GM12878 (cell line): ENCODE data around the gene LYRM4. TPM values are rescaled to one million over a fixed set of nuclear protein-coding genes. Genes with fewer than 3 reads are reported as not detected.

Experiments used
- ATAC-seq: fragments of 200-7000 bp; cut with Tn5 transposase; 3 replicates; pipeline ENCODE4 v1.9.1; 2020; ENCODE audit warnings: mild to moderate bottlenecking, moderate library complexity
- BruUV-seq: library from RNA; stranded (reverse); fragments of 400-500 nt; replicated peaks from 2 replicates; lab custom pipeline; 2021; lab: Mats Ljungman, UMichigan
- CTCF ChIA-PET: fragments of 300-600 bp; sonication (Branson Sonifier 250); formaldehyde crosslinking; extraction: SDS; loops from one replicate; lab custom pipeline; 2021; ENCODE audit warnings: inconsistent platforms; lab: Yijun Ruan, JAX
- POLR2A ChIA-PET: fragments of 350-600 bp; formaldehyde crosslinking; extraction: SDS; loops from one replicate; lab custom pipeline; 2021; ENCODE audit warnings: inconsistent platforms; lab: Charles Lee
- RAD21 ChIA-PET: fragments of 300-600 bp; sonication (Branson Sonifier 250); formaldehyde crosslinking; loops from one replicate; lab custom pipeline; 2023; ENCODE audit warnings: antibody characterized with exemption; ENCODE audit not compliant: unreplicated experiment; lab: Charles Lee
- SMC1A ChIA-PET: fragments of 300-600 bp; sonication (Branson Sonifier 250); formaldehyde crosslinking; loops from one replicate; lab custom pipeline; 2023; ENCODE audit not compliant: unreplicated experiment, uncharacterized antibody; lab: Charles Lee
- DNase-seq: peaks from one replicate; pipeline ENCODE4 v3.0.0-alpha.2; 2011; ENCODE audit warnings: low read depth, low spot score
- FAIRE-seq: peaks from 3 replicates; lab custom pipeline; 2011; peaks lifted over from hg19 to GRCh38; lab: Jason Lieb, UNC
- H2AFZ ChIP-seq: 2 replicates; pipeline ENCODE4 v1.6.0; 2011; ENCODE audit warnings: low read depth, low read length, control low read depth; ENCODE audit not compliant: control insufficient read depth
- H3K27ac ChIP-seq: 2 replicates; pipeline ENCODE4 v1.5.1; 2011; ENCODE audit warnings: control low read depth; ENCODE audit not compliant: control insufficient read depth, insufficient read depth
- H3K27me3 ChIP-seq, 2 experiments: replicated peaks in 1 of 2; 2 replicates each; pipeline versions ENCODE4 v1.6.0 to v1.6.1; 2011; ENCODE audit warnings: low read length in 1 of 2; ENCODE audit not compliant: control insufficient read depth in 2 of 2, insufficient read depth in 2 of 2
- H3K36me3 ChIP-seq, 2 experiments: 2 replicates each; pipeline ENCODE4 v1.5.1; 2011; ENCODE audit warnings: low read length in 1 of 2; ENCODE audit not compliant: control insufficient read depth in 2 of 2, insufficient read depth in 2 of 2
- H3K4me1 ChIP-seq: 2 replicates; pipeline ENCODE4 v1.6.1; 2011; ENCODE audit warnings: mild to moderate bottlenecking, low read length, moderate library complexity, mixed read lengths; ENCODE audit not compliant: control insufficient read depth, insufficient read depth
- H3K4me2 ChIP-seq: 2 replicates; pipeline ENCODE4 v1.6.0; 2011; ENCODE audit warnings: control low read depth; ENCODE audit not compliant: control insufficient read depth, insufficient read depth
- H3K4me3 ChIP-seq: fragments of 200-600 bp; sonication (generic); 2 replicates; pipeline ENCODE4 v1.5.1; 2016
- H3K79me2 ChIP-seq: 2 replicates; pipeline ENCODE4 v1.6.0; 2011; ENCODE audit warnings: low read length; ENCODE audit not compliant: control insufficient read depth, insufficient read depth
- H3K9ac ChIP-seq: 2 replicates; pipeline ENCODE4 v1.8.0; 2011; ENCODE audit warnings: low read length, control low read depth, mixed read lengths; ENCODE audit not compliant: control insufficient read depth, insufficient read depth
- H3K9me3 ChIP-seq: replicated peaks from 3 replicates; pipeline ENCODE4 v1.5.1; 2011; ENCODE audit warnings: mild to moderate bottlenecking, low read length; ENCODE audit not compliant: control insufficient read depth, insufficient read depth
- H4K20me1 ChIP-seq: 2 replicates; pipeline ENCODE4 v1.6.0; 2011; ENCODE audit not compliant: control insufficient read depth, insufficient read depth
- BHLHE40 ChIP-seq, 2 experiments: fragments of 450-650 bp in 1 of 2; IDR thresholded peaks; 2 replicates each; pipeline ENCODE4 v1.6.1; 2011 to 2017; ENCODE audit warnings: low read depth in 2 of 2, borderline replicate concordance in 1 of 2, improper control_type of control experiment in 1 of 2, low read length in 1 of 2, mild to moderate bottlenecking in 1 of 2
- BMI1 ChIP-seq: fragments of 450-650 bp; IDR thresholded peaks from 2 replicates; pipeline ENCODE4 v1.6.1; 2016; ENCODE audit warnings: mild to moderate bottlenecking, moderate library complexity, borderline replicate concordance
- CBX5 ChIP-seq: sonication (generic); IDR thresholded peaks from 2 replicates; pipeline ENCODE4 v1.6.1; 2016; ENCODE audit warnings: low read depth, moderate library complexity, mild to moderate bottlenecking, inconsistent platforms
- CREB1 ChIP-seq: IDR thresholded peaks from 2 replicates; pipeline ENCODE4 v1.6.1; 2012; ENCODE audit warnings: low read depth, mild to moderate bottlenecking, inconsistent platforms
- EGR1 ChIP-seq, 2 experiments: IDR thresholded peaks; 1 replicate in 1 of 2; 2 replicates in 1 of 2; pipeline ENCODE4 v1.6.1; 2011 to 2012; ENCODE audit warnings: low read depth in 2 of 2, low read length in 2 of 2, borderline replicate concordance in 1 of 2, mild to moderate bottlenecking in 1 of 2, moderate library complexity in 1 of 2
- EZH2 ChIP-seq: IDR thresholded peaks from 2 replicates; pipeline ENCODE4 v1.6.1; 2012; ENCODE audit warnings: low read depth, mild to moderate bottlenecking, control low read depth, inconsistent platforms, low read length, borderline replicate concordance; ENCODE audit not compliant: control insufficient read depth
- HDAC2 ChIP-seq: fragments of 200-600 bp; sonication (generic); IDR thresholded peaks from 2 replicates; pipeline ENCODE4 v1.6.1; 2017
- NFYA ChIP-seq: IDR thresholded peaks from 2 replicates; pipeline ENCODE4 v1.6.1; 2011; ENCODE audit warnings: low read depth, mild to moderate bottlenecking, low read length, improper control_type of control experiment, borderline replicate concordance
- NR2C2 ChIP-seq: IDR thresholded peaks from 2 replicates; pipeline ENCODE4 v1.6.1; 2011; ENCODE audit warnings: borderline replicate concordance, low read depth; ENCODE audit not compliant: control insufficient read depth, insufficient read length
- NR2F1 ChIP-seq: fragments of 450-650 bp; conservative IDR thresholded peaks from 2 replicates; pipeline ENCODE4 v1.6.1; 2017; ENCODE audit warnings: mild to moderate bottlenecking
- STAT1 ChIP-seq: fragments of 450-650 bp; conservative IDR thresholded peaks from 2 replicates; pipeline ENCODE4 v1.6.1; 2014; ENCODE audit warnings: antibody characterized with exemption, mild to moderate bottlenecking
- TCF7 ChIP-seq: IDR thresholded peaks from 2 replicates; pipeline ENCODE4 v1.6.1; 2014; ENCODE audit warnings: antibody characterized with exemption, borderline replicate concordance
- ZBED1 ChIP-seq: IDR thresholded peaks from 2 replicates; pipeline ENCODE4 v1.6.1; 2016; ENCODE audit warnings: borderline replicate concordance
- WGBS: methylation state at CpG from one replicate; pipeline ENCODE4 v1.1.6; 2016; ENCODE audit warnings: low lambda C conversion rate; ENCODE audit not compliant: insufficient replicate concordance, insufficient coverage; ENCODE audit errors: missing lambda C conversion rate; 5-methylcytosine and 5-hydroxymethylcytosine counted together
- in situ Hi-C: fragments of 300-500 bp; cut with MboI; formaldehyde crosslinking; loops from 9 replicates; pipeline ENCODE4 v1.14.3; 2018; ENCODE audit warnings: mixed read lengths
- intact Hi-C: fragments of 100-400 bp; cut with micrococcal nuclease; formaldehyde crosslinking; loops from one replicate; pipeline ENCODE4 v1.14.2; 2022; ENCODE audit not compliant: unreplicated experiment
- polyA plus RNA-seq, 11 experiments: library from polyadenylated mRNA; depleted of rRNA in 4 of 11; unstranded in 6 of 11; stranded (reverse) in 5 of 11; fragments of >200 nt; fragmentation: Nextera tagmentation in 4 of 11; fragmentation: Illumina TruSeq in 1 of 11; extraction: Ambion mirVana in 4 of 11; extraction: Trizol in 1 of 11; gene quantifications; 1 replicate in 1 of 11; 2 replicates in 10 of 11; pipeline versions ENCODE4 v1.2.1 to v1.2.3, GENCODE V29; 2011 to 2016; ENCODE audit warnings: inconsistent platforms in 2 of 11, missing spikeins in 2 of 11, low read depth in 1 of 11
- total RNA-seq, 4 experiments: library from RNA; depleted of rRNA in 3 of 4; stranded (reverse); fragments of >200 nt in 3 of 4; fragmentation: Illumina TruSeq in 1 of 4; extraction: Trizol in 1 of 4; gene quantifications; 2 replicates each; pipeline versions ENCODE4 v1.2.1 to v1.2.3, GENCODE V29; 2013 to 2021
- TF ChIP-seq, protein P1 (sequence below): IDR thresholded peaks from 2 replicates; pipeline ENCODE4 v1.6.1; 2011; ENCODE audit warnings: borderline replicate concordance, low read depth, mild to moderate bottlenecking, moderate library complexity, low read length; ENCODE audit not compliant: insufficient read depth, poor library complexity, severe bottlenecking
- TF ChIP-seq, protein P2 (sequence below): IDR thresholded peaks from 2 replicates; pipeline ENCODE4 v1.6.1; 2012; ENCODE audit warnings: low read length, inconsistent platforms
- TF ChIP-seq, protein P3 (sequence below): IDR thresholded peaks from 2 replicates; pipeline ENCODE4 v1.6.1; 2011; ENCODE audit warnings: mild to moderate bottlenecking, low read depth, low read length, moderate library complexity; ENCODE audit not compliant: insufficient replicate concordance
- TF ChIP-seq, protein P4 (sequence below): IDR thresholded peaks from 2 replicates; pipeline ENCODE4 v1.6.1; 2012; ENCODE audit warnings: low read depth, low read length, improper control_type of control experiment

The LYRM4 gene
- total and polyA plus RNA-seq, 10 of the 15 experiments (the other 5 are each of a cell fraction or from before 2014, with no cell fraction given): 32.7 to 66.8 (median 44.0) TPM

DNA sequence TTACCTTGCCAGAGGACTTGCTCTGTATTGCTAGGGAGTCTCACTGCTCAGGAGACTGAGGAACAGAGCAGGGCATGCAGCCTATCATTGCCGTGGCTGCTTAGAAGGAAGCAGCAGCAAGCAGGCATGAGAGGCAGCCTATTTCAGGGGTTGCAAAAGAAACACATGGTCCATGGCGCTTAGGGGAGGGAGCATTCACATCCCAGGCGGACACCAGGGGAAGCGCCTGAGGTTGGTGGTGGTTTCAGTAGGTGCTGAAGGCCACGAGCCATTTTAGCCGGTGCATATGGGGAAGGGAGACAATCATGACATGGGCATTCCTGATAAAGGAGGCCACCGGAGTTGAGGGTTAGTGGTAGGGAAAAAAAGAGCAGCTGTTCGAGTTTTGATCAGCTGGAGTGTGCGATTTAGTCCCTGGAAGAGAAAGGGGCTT is 21.5 kb upstream of the LYRM4 start:
- H3K36me3 ChIP-seq: no peaks in the 10 kb centered on the region; a peak in 1 of 4 replicates
- ChIA-PET CTCF (no interaction called here), SMC1A (no interaction called here), POLR2A (interaction anchor here (0.6 kb wide), 1 partner anchor 1191 kb away, joined by 3 read pairs; no protein-coding TSS in a partner anchor), RAD21 (no interaction called here)
- no peaks in the 10 kb centered on the region for H4K20me1 ChIP-seq
- WGBS: 69% methylated on average over 9 of the region's 9 CpGs
- peaks cover 27% of the 10 kb centered on the region for H3K4me1 ChIP-seq
- peaks cover 2% of the 10 kb centered on the region for H3K79me2 ChIP-seq
- no peak overlapping the region for H3K9ac ChIP-seq
- ATAC-seq (no peak), DNase-seq (no peak), FAIRE-seq (no peak)
- H3K27ac ChIP-seq: no peak overlapping the region
- no peaks in the 10 kb centered on the region for H3K9me3 ChIP-seq
- H3K4me2 ChIP-seq: no peak overlapping the region
- H3K4me3 ChIP-seq: no peak overlapping the region
- TF ChIP-seq ZBED1 (no peak), NR2F1 (no peak), EZH2 (no peak), NR2C2 (no peak), STAT1 (no peak), CBX5 (no peak), NFYA (no peak), BHLHE40 (IDR thresholded peaks at IDR 0.05; ENCODE audit: borderline replicate concordance in 1 of 2, low read depth in 2 of 2, low read length in 1 of 2) (no peak), BMI1 (no peak), HDAC2 (no peak), EGR1 (IDR thresholded peaks at IDR 0.05; ENCODE audit: borderline replicate concordance in 1 of 2, low read depth in 2 of 2, low read length in 2 of 2) (no peak), TCF7 (no peak), CREB1 (no peak)
- TF ChIP-seq, protein P1, sequence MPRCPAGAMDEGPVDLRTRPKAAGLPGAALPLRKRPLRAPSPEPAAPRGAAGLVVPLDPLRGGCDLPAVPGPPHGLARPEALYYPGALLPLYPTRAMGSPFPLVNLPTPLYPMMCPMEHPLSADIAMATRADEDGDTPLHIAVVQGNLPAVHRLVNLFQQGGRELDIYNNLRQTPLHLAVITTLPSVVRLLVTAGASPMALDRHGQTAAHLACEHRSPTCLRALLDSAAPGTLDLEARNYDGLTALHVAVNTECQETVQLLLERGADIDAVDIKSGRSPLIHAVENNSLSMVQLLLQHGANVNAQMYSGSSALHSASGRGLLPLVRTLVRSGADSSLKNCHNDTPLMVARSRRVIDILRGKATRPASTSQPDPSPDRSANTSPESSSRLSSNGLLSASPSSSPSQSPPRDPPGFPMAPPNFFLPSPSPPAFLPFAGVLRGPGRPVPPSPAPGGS: no peak
- TF ChIP-seq, protein P2, sequence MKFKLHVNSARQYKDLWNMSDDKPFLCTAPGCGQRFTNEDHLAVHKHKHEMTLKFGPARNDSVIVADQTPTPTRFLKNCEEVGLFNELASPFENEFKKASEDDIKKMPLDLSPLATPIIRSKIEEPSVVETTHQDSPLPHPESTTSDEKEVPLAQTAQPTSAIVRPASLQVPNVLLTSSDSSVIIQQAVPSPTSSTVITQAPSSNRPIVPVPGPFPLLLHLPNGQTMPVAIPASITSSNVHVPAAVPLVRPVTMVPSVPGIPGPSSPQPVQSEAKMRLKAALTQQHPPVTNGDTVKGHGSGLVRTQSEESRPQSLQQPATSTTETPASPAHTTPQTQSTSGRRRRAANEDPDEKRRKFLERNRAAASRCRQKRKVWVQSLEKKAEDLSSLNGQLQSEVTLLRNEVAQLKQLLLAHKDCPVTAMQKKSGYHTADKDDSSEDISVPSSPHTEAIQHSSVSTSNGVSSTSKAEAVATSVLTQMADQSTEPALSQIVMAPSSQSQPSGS: no peak
- TF ChIP-seq, protein P3, sequence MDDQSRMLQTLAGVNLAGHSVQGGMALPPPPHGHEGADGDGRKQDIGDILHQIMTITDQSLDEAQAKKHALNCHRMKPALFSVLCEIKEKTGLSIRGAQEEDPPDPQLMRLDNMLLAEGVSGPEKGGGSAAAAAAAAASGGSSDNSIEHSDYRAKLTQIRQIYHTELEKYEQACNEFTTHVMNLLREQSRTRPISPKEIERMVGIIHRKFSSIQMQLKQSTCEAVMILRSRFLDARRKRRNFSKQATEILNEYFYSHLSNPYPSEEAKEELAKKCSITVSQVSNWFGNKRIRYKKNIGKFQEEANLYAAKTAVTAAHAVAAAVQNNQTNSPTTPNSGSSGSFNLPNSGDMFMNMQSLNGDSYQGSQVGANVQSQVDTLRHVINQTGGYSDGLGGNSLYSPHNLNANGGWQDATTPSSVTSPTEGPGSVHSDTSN: no peak
- TF ChIP-seq, protein P4, sequence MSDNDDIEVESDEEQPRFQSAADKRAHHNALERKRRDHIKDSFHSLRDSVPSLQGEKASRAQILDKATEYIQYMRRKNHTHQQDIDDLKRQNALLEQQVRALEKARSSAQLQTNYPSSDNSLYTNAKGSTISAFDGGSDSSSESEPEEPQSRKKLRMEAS: no peak
- no peaks in the 10 kb centered on the region for H3K27me3 ChIP-seq
- in situ Hi-C loops (no loop called here), intact Hi-C loops (no loop called here)
- H2AFZ ChIP-seq: no peak overlapping the region
- no TSS peak for BruUV-seq
